Adrenal gland (tissue), 19 donors: ENCODE results near the gene NUS1. TPM values are rescaled to one million over a fixed set of nuclear protein-coding genes. Genes with fewer than 3 reads are reported as not detected.

ENCODE experiments used
- DNase-seq, 7 donors: peaks; one replicate each; pipeline ENCODE4 v3.0.0-alpha.2; 2019 to 2020
- H3K27ac ChIP-seq, 5 donors: fragments of 200-600 bp; sonication (generic) in 4 of 5; 1 replicate in 3 of 5; 2 replicates in 2 of 5; pipeline versions ENCODE4 v1.5.1 to v1.8.0; 2016 to 2020; ENCODE audit warnings: mild to moderate bottlenecking in 1 of 5
- H3K27me3 ChIP-seq: fragments of 200-600 bp; 2 replicates; pipeline ENCODE4 v1.8.0; 2021
- H3K36me3 ChIP-seq, 2 donors: fragments of 200-600 bp; replicated peaks in 1 of 2; 1 replicate in 1 of 2; 2 replicates in 1 of 2; pipeline versions ENCODE4 v1.5.1 to v1.8.0; 2018 to 2022
- H3K4me1 ChIP-seq, 2 donors: fragments of 200-600 bp; replicated peaks in 1 of 2; 1 replicate in 1 of 2; 2 replicates in 1 of 2; pipeline versions ENCODE4 v1.5.1 to v1.8.0; 2018 to 2021
- H3K4me3 ChIP-seq, 4 donors: fragments of 200-600 bp; sonication (generic) in 3 of 4; one replicate each; pipeline ENCODE4 v1.5.1; 2016 to 2018
- H3K9me3 ChIP-seq, 3 donors: fragments of 200-600 bp; sonication (generic) in 1 of 3; replicated peaks in 1 of 3; 1 replicate in 2 of 3; 2 replicates in 1 of 3; pipeline versions ENCODE4 v1.5.1 to v1.8.0; 2016 to 2021
- POLR2A ChIP-seq, 2 donors: fragments of 450-650 bp; IDR thresholded peaks; one replicate each; pipeline ENCODE4 v1.6.1; 2017; ENCODE audit warnings: antibody characterized with exemption in 2 of 2, mild to moderate bottlenecking in 2 of 2, moderate library complexity in 1 of 2
- WGBS, 4 donors: extraction: QIAGEN DNeasy Blood & Tissue Kit in 2 of 4; methylation state at CpG; one replicate each; pipeline versions ENCODE4 v1.1.5 to v1.1.7; 2013 to 2017; 5-methylcytosine and 5-hydroxymethylcytosine counted together
- intact Hi-C, 2 donors: fragments of 100-400 bp; cut with DNase I; formaldehyde crosslinking; loops; one replicate each; pipeline versions ENCODE4 v1.14.1 to v1.15.0; 2022 to 2023
- long read RNA-seq, 10 donors: library from polyadenylated mRNA in 3 of 10; unstranded in 2 of 10; stranded (forward) in 1 of 10; transcript quantifications; one replicate each; pipeline ENCODE4 v2.0.0 and lab custom pipeline, GENCODE V29; 2021 to 2026
- polyA plus RNA-seq, 3 donors: library from polyadenylated mRNA; stranded (reverse); fragments of 200-250 nt in 2 of 3; fragments of 350-450 nt in 1 of 3; fragmentation: Illumina TruSeq in 1 of 3; extraction: RNeasy Lipid Tissue Mini Kit (QIAGEN cat#74804) in 1 of 3; gene quantifications; one replicate each; pipeline ENCODE4 v1.2.3, GENCODE V29; 2013 to 2014
- total RNA-seq, 9 donors: library from RNA; depleted of rRNA in 4 of 9; stranded (reverse); fragments of >200 nt in 4 of 9; fragments of 120-200 nt in 1 of 9; fragmentation: NEBNext Ultra II Directional in 1 of 9; extraction: Animal tissue kit (Norgen Biotek cat#: 25700) in 1 of 9; gene quantifications; one replicate each; pipeline versions ENCODE4 v1.1.0 to v1.2.4, GENCODE V29; 2013 to 2023
- TF ChIP-seq, protein P1 (sequence below), 6 experiments: fragments of 450-650 bp in 4 of 6; fragments of 200-600 bp in 2 of 6; sonication (generic) in 1 of 6; IDR thresholded peaks; 1 replicate in 5 of 6; 2 replicates in 1 of 6; pipeline versions ENCODE4 v1.5.1 to v1.8.0; 2016 to 2021; ENCODE audit warnings: antibody characterized with exemption in 6 of 6, mild to moderate bottlenecking in 2 of 6, moderate library complexity in 1 of 6
- donor health status: healthy with polysubstance abuse.
- donor health status: Bipolar disorder and iron deficiency.
- donor health status: DM: yes; HTN: yes; CAD: no.
- donor health status: DM: no; HTN: no; CAD: no.
- donor health status: DM: no; HTN: no; CAD: no.
- donor health status: DM: yes; HTN: yes; CAD: no.

The NUS1 gene
- total RNA-seq, result 10 to 100 TPM; 13.9 to 55.1 (median 19.0) TPM
- 10 to 100 TPM; 11.0 to 71.7 (median 11.7) TPM for polyA plus RNA-seq
- long read RNA-seq, donor 1, full-length matches to known transcripts, result 17 of 17 reads
- long read RNA-seq, donor 1, partial matches to known transcripts, result 0 of 17 reads
- long read RNA-seq, donor 1, other reads (novel, unspliced or antisense), result 0 of 17 reads
- long read RNA-seq, donor 2, full-length matches to known transcripts, result 7 of 7 reads
- long read RNA-seq, donor 2, partial matches to known transcripts, result 0 of 7 reads
- long read RNA-seq, donor 2, other reads (novel, unspliced or antisense), result 0 of 7 reads
- long read RNA-seq, donor 3, full-length matches to known transcripts, result 11 of 11 reads
- long read RNA-seq, donor 3, partial matches to known transcripts, result 0 of 11 reads
- long read RNA-seq, donor 3, other reads (novel, unspliced or antisense), result 0 of 11 reads
- long read RNA-seq, donor 4, full-length matches to known transcripts, result 1 of 3 reads
- long read RNA-seq, donor 4, partial matches to known transcripts, result 0 of 3 reads
- long read RNA-seq, donor 4, other reads (novel, unspliced or antisense), result 2 of 3 reads
- long read RNA-seq, donor 5, full-length matches to known transcripts, result 33 of 35 reads
- long read RNA-seq, donor 5, partial matches to known transcripts, result 0 of 35 reads
- long read RNA-seq, donor 5, other reads (novel, unspliced or antisense), result 2 of 35 reads
- long read RNA-seq, donor 6, partial matches to known transcripts, result 0 of 4 reads
- long read RNA-seq, donor 6, other reads (novel, unspliced or antisense), result 4 of 4 reads
- long read RNA-seq, donor 7, full-length matches to known transcripts, result 8 of 8 reads
- long read RNA-seq, donor 7, partial matches to known transcripts, result 0 of 8 reads
- long read RNA-seq, donor 7, other reads (novel, unspliced or antisense), result 0 of 8 reads
- long read RNA-seq, donor 8, full-length matches to known transcripts, result 18 of 18 reads
- long read RNA-seq, donor 8, partial matches to known transcripts, result 0 of 18 reads
- long read RNA-seq, donor 8, other reads (novel, unspliced or antisense), result 0 of 18 reads
- long read RNA-seq, donor 9, full-length matches to known transcripts, result 9 of 25 reads
- long read RNA-seq, donor 9, partial matches to known transcripts, result 16 of 25 reads
- long read RNA-seq, donor 9, other reads (novel, unspliced or antisense), result 0 of 25 reads
- long read RNA-seq, donor 10, full-length matches to known transcripts, result 10 of 10 reads
- long read RNA-seq, donor 10, partial matches to known transcripts, result 0 of 10 reads
- long read RNA-seq, donor 10, other reads (novel, unspliced or antisense), result 0 of 10 reads

DNA sequence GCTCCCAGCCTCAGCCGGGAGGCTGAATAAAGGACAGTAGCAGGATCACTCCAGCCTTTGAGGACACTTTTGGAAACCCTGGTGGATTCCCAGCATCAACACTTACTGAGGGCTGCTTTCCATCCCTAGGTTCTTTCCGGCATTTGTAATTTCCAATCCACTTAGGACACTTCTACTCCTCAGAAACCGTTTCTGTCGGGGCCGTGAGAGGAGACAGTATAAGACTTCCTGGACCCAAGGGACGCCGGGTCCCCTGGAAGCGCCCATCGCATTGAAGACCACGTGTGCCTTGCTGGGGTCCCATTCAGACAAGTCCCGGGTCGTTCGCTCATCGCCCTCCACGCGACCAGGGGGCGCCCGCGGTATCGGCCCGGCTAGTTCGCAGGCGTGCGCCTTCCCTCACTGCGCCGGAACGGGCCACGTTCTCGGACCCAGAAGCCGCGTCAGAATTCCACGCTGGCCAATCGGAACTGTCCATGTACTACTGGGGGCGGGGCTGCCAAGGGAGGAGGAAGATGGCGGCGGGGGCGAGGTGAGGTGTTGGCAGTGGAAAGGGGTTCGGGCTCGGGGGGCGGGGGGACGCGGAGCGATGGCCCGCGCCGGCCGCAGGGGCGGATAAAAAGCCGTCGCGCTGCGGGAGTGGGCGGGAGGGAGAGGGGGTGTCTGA, at the start of gene NUS1:
Gene NUS1 (plus strand): TSS at position 479 of the 667 bp plus-strand sequence. CDS start 202 bp downstream, outside the sequence.
- Histone ChIP-seq H3K4me3 (peak within 1 kb of the TSS in 3 of 4 donors; percentile 53 to 74 (median 67)), H3K4me1 (peaks cover 14 to 32% of the 10 kb centered on the region in 2 donors), H3K36me3 (no peaks in the 10 kb centered on the region), H3K27me3 (no peaks in the 10 kb centered on the region), H3K9me3 (no peaks in the 10 kb centered on the region), H3K27ac (peak within 1 kb of the TSS in 4 of 5 donors; percentile 51 to 92 (median 68))
- intact Hi-C loops, result no loop called here
- 0 to 3% (median 1%) methylated on average over 13 to 53 of the region's 53 CpGs for WGBS, 4 donors
- peak; percentile 97 to 99 (median 98) for DNase-seq
- TF ChIP-seq POLR2A (IDR thresholded peaks at IDR 0.05), result peak in 1 of 2 donors; percentile 20
- TF ChIP-seq, protein P1, sequence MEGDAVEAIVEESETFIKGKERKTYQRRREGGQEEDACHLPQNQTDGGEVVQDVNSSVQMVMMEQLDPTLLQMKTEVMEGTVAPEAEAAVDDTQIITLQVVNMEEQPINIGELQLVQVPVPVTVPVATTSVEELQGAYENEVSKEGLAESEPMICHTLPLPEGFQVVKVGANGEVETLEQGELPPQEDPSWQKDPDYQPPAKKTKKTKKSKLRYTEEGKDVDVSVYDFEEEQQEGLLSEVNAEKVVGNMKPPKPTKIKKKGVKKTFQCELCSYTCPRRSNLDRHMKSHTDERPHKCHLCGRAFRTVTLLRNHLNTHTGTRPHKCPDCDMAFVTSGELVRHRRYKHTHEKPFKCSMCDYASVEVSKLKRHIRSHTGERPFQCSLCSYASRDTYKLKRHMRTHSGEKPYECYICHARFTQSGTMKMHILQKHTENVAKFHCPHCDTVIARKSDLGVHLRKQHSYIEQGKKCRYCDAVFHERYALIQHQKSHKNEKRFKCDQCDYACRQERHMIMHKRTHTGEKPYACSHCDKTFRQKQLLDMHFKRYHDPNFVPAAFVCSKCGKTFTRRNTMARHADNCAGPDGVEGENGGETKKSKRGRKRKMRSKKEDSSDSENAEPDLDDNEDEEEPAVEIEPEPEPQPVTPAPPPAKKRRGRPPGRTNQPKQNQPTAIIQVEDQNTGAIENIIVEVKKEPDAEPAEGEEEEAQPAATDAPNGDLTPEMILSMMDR (IDR thresholded peaks at IDR 0.05), result peak; percentile 55 to 71 (median 66)

- Histone ChIP-seq H3K9me3 (peaks cover 5 to 10% (median 6%) of the 10 kb centered on the region in 3 donors), H3K27me3 (no peaks in the 10 kb centered on the region), H3K27ac (no peak overlapping the region), H3K4me1 (no peaks in the 10 kb centered on the region), H3K36me3 (no peaks in the 10 kb centered on the region), H3K4me3 (no peak overlapping the region)
- no peak for DNase-seq
- TF ChIP-seq, protein P1 (IDR thresholded peaks at IDR 0.05), result no peak
- TF ChIP-seq POLR2A (IDR thresholded peaks at IDR 0.05), result no peak
- intact Hi-C loops, result no loop called here
These were observed 47.7 kb upstream of the NUS1 start for GRCh38 chr6:117627533-117627932.

GRCh38 chr6:117629119-117629660, 46.1 kb upstream of the NUS1 start:
- no peak for DNase-seq
- H3K36me3 ChIP-seq, result no peaks in the 10 kb centered on the region
- no peak overlapping the region for H3K27ac ChIP-seq
- H3K4me1 ChIP-seq, result no peaks in the 10 kb centered on the region
- H3K4me3 ChIP-seq, result no peak overlapping the region
- H3K9me3 ChIP-seq, result peaks cover 5 to 10% (median 6%) of the 10 kb centered on the region in 3 donors
- 51 to 77% (median 55%) methylated on average over 1 of the region's 1 CpG for WGBS, 4 donors
- intact Hi-C loops, result no loop called here
- H3K27me3 ChIP-seq, result no peaks in the 10 kb centered on the region
- no peak for TF ChIP-seq POLR2A (IDR thresholded peaks at IDR 0.05)
- TF ChIP-seq, protein P1 (IDR thresholded peaks at IDR 0.05), result no peak
